GM18858 (cell line): ENCODE measurements around the gene PIK3AP1.

ENCODE experiments used
- ATAC-seq: cut with Tn5 transposase; IDR thresholded peaks from one replicate; pipeline ENCODE4 v1.9.1; 2021; ENCODE audit not compliant: unreplicated experiment

Gene PIK3AP1

DNA sequence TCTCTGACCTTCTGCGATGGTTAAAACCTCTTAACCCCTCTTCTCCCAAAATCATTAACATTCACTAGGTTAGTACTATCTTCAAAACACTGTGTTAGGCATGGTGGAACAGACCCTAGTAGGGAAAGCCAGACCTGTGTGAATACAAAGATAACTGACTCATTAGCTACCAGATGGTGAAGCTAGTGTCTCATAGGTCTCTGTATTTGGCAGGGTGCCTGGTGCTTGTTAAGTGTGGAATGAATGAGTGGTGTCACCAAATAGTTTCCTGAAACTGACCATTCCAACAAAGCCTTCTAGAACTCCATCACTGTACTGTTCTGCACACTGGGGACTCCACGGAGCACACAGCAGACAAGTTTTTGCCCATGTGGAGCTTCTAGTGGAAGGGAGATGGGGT is 105.8 kb downstream of the PIK3AP1 start:
- ATAC-seq, result no peak

DNA sequence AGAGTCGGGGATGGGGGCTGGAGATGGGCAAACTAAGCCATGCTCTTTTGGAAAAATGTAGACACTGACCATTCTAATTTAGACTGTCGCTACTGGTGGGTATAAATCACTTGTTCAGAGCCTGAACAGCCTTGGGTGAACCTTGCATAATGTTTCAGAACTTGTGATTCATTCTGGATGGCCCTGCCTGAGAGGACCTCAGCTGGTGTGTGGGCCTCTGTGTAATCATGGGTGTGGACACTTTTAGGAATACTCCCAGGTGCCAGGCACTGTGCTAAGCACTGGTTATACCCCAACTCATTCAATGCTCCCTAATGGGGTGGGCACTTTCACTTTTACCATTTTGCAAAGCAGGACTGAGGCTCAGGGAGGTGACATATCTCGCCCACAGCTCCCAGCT is 106.7 kb downstream of the PIK3AP1 start:
- ATAC-seq, result no peak

DNA sequence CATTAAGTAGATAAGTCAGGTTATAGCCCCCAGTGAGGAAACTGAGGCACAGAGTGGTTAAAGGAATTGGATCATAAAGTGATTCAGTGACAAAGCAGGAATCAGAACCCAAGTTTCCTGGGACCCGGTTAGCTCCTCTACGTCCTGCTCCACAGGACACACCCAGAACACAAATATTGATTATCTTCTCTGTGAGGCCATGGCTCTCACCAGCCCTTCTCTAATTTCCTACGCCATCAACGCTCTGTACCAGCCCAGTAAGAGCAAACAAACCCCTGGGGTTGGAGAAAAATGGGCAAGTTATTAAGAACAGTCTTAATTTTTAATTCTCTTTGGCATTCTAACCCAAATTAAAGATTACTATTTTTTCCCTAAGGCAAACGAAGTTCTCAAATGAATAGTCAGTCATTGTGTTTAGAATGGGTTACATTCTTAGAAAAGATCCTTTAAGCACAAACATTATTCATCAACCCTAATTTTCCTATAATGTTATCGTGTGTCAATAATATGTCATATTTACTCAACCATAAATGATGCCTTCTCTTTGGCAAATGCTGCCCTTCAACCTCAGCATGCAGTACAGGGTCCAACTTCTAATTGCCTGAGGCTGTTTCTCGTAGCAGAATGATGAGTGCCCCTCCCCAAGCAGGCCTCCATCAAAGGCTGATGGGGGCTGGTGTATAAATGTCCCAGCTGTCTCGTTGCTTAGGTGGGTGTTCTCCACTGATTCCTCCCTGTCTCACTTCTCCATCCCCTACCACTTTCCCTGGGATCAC is 108.1 kb downstream of the PIK3AP1 start:
- no peak for ATAC-seq

DNA sequence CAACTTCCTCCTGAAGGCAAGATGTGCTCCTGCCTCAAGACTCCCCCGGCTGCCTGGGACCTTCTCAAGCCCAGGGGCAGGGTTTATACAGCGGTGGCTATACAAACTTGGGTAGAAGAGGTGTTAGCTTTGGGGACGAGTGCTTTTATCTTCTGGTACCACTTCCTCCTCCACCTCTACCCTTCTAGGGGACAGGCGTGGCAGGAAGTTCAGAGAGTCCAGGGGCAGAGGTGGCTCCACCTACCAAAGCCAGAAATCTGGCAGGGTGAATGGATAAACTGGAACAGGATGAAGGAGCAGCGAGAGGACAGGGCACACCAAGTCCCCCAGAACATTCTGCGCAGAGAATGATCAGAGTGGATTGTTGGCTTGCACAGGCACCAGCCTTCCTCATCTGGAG is 109.5 kb downstream of the PIK3AP1 start:
- no peak for ATAC-seq

DNA sequence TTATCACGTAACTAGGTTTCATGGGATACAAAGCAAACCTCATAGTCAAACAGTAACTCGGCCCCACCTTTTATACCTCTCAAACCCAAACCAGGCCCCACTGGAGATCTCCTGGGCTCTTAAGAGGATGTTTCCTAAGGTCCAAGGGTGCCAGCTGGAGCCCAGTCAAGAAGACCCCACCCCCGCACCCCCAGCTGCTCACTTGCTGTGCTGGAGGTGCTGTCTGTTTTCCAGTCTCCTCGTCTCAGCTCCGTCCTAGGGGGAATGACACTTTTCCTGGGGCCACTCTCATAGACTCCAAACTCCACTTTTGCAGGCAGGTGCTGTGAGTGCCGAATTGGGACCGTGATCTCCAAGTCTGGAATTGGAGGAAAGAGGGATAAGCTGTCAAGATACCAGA is 110.8 kb downstream of the PIK3AP1 start:
- no peak for ATAC-seq

DNA sequence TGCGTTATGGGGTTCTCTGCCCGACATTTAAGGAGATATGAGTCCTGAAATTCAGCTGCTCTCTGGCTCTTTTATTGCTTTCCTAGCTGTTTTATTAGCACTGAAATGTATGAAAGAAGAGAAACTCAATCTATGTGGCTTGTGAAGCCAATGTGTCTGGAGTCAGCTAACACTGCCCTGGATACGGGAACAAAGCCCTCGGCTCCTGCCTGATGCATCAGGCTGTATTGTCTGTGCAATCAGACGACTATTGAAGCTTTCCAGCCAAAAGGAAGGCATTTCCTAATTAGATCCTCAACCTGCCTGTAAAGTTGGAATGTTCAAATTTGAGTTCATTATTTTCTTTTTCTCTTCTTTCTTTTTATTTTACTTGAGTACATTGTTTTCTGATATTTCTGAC is 111.5 kb downstream of the PIK3AP1 start:
- no peak for ATAC-seq

DNA sequence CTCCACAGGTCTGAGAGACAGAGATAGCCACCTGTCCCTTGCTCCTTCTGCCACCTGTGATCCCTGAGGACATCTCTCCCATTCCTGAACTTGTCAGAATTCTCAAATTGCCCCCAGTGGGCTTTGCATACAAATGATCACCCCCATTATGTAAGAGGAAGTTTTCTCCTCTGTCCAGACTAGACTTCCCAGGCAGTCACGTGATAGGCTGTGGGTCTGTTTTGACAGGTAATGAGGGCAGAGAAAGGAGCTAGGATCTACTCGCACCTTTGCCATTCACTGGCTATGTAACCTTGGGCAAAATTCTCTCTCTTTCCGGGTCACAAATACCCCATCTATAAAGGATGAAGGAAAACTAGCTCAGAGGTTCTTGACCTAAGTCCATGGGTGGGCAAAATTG is 112.1 kb downstream of the PIK3AP1 start:
- no peak for ATAC-seq

DNA sequence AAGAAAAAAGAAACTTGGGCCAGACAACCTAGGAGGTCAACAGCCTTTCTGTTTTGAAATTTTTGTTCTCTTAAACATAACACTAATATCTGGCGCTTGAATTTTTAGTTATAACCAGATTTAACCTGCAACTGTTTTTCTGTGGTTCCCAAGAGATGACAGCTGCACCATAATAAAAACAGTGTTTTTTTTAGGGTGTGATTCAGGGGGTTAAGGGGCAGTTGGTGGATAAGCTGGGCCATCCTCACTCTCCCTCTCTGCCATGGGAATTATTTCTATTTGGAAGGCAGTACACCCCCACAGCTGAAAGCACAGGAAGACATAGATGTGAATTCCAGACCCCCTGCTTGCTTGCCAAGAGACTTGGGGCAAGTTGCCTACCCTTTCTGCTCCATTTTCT is 113.4 kb downstream of the PIK3AP1 start:
- ATAC-seq, result no peak

DNA sequence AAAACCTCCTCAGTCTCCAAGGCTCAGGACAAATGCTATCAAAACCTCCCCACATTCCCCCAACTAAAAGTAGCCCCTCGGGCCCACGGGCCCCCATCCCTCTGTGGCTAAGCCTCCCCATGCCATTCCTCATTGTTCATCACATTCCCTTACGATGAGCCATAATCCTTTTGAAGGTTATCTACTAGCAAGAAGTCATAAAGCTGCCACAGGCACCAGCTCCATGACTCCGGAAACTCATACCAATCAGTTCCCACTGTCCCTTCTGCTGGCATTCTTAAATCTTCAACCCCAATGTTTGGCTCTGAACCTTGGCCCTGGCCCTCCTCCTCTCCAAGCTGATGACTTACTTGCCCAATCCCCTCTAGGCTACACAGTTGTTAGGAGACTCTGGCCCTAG is 114.1 kb downstream of the PIK3AP1 start:
- ATAC-seq, result no peak

DNA sequence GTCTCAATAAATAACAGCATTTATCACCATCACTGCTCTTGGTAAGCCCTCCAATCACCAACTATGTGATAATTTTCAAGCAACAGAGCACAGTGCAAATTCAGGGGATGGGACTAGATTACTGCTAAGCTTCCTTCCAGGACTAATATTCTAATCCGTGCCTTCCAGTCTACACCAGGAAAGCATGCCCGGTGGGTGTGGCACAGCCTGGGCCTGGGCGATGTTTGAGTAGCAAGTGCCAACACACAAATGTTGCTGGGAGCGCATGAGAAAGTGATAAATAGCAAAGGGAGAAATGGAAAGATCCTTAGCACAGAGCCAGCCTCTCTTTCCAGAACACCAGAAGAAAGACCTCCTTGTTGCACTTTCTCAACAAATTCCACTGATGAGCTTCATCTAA is 120.0 kb downstream of the PIK3AP1 start:
- no peak for ATAC-seq

DNA sequence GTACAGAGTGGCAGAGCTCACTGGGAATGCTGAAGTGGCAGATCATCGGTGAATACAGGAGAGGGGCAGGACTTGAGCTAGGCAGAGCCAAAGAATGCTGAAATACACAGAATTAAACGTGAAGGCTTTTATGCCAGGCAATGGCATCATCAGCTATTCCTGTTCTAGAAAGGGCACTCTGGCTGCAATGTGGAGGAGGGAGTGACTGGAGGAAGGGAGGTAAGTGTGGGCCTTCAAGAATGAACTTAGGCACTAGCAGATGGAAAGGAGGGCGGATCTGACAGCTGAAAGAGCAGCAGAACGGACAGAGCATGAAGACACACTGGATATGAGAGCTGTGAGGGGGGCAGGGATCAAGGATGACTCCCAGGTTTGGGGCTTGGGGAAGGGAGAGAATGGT is 121.5 kb downstream of the PIK3AP1 start:
- ATAC-seq, result no peak

DNA sequence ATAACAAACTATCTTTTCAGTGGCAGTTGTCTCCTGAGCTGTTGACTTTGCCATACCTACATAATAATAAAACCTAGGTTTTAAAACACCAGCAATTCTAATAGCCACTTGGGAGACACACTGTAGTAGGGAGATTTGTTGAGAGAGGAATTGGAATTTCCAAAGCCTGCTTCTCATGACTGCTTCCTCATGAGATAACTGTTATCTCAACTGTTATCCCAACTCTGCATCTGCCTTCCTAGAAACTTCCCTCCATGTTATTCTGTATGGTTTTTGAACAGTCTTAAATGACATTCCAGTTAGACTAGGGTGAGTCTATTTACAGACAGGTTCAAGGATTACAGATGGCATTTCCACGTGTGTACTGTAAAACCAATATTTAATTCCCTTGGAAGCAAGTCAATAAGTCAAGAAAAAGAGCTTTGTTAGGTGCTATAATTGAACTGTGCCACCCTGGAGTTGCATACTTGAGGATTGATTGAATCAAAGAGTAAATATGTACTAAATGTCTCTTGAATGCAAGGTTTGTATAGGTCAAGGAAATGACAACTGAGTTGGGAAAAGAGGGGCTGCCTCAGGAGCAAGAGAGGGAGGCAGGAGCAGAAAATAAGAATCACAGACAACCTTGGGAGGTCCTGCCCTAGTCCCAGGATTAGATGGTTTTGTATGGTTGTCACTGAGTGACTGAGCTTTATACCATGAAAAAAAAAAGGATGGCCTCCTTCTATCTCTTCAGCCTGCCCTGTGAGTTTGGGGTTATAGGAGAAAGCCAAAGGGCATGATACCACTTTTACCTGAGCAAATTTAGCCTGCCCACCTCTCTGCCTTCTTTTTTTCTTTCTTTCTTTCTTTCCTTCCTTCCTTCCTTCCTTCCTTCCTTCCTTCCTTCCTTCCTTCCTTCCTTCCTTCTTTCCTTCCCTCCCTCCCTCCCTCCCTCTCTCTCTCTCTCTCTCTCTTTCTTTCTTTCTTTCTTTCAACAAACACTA is 123.6 kb downstream of the PIK3AP1 start:
- no peak for ATAC-seq

DNA sequence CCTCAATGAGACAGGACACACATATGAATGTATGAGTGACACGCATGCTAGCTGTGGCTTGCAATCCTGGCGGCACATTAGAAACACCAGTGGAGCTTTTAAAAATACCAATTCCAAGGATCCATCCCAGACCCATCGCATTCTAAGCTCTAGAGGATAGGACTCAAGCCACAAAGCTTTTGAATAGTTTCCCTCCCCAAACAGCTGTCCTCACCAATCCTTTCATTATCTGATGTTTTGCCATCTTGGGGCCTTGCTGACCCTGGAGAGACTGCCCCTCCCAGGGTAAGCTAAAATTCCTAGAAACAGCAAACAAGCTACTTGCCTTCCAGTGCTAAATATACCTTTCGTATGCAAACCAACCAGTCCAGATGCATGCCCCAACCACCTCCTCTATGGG is 124.6 kb downstream of the PIK3AP1 start:
- ATAC-seq, result no peak

DNA sequence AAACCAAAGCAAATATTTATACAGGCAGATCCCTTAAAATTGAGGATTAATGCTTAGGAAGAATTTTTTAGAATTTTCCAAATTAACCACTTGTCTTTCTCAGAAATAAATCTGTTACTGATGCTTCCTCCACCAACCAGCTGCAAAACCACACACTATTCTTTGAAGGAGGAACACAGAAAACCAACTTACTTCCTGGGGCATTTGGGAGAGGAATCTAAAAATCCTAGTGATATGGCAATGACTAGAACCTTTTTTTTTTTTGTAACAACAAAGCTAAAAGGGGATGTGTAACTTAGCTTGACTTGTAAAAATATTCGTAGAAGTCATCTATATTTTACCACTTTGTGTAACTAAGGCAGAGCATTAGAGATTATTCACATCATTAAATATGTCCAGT is 128.4 kb downstream of the PIK3AP1 start:
- ATAC-seq, result no peak

DNA sequence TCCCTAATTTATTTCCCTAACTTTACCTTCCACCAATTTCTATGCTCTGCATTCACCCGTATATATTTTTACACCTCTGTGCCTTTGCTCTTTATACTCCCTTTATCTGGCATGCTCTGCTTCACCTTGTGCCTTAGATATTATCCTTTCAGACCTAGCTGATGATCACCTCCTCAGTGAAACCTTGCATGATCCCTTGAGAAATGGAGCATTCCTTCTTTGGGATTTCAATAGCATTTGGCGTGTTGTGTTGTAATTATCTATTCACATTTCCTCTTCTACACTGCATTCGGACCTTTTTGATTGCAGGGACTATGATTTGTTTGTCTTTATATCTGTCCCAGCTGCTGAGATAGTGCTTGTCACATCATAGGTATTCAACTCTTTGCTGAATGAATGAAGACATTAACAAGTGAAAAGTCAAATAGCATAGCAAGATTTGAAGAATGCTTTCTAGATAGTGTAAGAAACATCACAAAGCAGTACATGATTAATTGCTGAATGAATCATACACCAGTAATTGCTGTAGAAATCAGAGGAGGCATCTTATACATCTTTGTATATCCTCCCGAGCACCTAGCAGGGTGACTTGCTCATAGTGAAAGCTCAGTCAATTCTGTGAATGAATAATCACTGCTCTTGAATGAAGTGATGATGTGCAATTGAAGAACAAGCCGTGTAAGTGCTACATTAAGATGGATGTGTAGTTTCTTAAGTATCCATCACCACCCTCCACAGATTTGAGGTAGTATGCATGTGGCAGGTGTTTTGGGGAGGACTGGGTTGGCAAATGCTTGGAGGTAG is 131.5 kb downstream of the PIK3AP1 start:
- ATAC-seq, result peak; percentile 43

DNA sequence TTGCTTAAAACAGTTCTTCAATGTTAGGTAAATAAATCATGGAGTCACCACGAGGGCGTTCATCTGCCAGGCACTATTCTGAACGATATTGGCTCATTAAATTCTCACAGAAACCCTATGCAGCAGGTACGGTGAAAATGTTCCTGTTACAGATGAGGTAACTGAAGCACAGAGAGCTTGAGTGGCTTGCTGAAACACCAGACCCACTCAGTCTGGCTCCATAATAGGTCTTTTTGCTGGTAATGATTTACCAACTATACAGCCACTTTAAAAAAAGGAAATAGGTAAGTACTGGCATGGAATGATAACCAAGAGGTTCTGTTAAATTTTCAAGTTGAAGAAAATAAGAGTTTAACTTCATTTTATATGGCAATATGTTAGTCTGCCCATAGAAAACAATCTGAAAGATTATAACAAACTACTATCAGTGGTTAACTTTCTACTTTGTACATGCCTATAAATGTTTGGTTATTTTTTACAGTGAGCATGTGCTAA is 132.2 kb downstream of the PIK3AP1 start:
- ATAC-seq, result no peak

DNA sequence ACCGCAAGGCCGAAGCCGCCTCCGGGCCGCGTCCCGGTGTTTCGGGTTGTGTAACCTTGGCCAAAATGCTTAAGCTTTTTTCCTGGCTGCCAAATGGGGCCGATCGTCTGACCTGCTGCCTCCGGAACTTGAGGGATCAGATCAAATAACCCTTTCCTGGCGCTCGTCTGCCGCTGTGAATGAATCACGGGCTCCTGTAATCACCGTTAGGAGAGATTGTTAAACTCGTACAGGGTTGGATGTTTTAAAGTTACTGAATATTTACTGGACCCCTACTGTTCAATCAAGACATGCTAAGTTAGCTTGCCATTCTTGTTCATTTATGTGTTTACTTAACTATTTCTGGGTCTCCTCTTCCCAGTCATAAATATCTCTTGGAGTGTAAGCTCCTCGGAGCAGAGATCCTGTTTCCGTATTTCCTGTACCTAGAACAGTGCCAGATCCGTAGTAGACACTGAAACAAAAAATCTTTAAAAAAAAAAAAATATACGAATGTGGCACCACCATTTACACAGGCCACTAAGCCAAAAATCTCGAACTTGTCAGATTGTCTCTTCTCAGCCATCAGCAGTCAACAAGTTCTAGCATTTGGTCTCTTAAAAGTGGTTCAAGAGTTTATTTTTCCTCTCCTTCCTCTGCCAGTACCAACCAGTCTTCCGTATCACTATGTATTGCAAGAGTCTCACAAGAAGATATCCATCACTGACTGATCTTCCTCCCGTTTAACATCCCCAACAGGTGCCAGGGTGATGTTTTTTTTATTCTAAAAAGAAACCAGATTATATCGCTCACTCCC is 132.9 kb downstream of the PIK3AP1 start:
- ATAC-seq, result no peak

DNA sequence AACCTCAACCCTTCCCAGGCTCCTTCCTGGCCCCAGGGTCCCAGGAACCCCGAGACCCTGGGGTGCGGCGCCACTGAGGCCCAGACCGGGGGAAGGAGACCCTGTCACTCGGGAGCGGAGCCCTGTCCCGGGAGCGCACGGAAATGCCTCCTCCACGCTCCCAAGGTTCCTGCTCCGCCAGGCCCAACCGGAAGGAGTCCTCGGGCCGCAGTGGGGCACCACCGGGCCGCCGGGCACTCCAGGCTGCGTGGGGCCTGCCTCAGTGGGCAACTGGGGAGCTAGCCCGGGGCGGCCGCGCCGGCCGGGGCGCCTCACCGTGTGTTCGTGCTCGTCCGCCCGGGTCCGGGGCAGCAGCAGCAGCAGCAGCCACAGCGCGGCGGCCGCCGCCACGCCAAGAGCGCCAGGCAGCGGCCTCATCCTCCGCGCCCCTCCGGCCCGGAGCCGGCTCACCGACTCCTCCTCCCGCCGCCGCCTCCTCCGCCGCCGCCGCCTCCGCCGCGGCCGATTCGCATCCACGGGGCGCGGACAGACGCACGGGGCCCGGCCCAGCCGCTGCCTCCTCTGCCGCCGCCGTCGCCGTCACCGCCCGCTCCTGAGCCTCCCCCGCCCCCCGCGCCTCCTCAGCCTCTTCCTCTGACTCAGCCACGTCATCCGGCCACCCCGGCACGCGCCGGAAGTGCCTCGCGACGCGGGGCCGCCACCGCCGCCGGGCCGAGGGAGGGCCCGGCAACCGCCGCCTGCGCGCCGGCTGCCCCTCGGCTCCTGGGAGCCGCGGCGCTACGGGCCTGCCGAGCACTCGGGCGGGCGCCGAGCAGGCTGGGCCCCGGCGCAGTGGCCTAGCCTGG is 133.7 kb downstream of the PIK3AP1 start, which contains the start of gene TM9SF3:
TSS of gene TM9SF3 (minus strand) at position 594 of the 845 bp plus-strand sequence. CDS start at position 417, 177 bp downstream.
- peak; percentile 39 for ATAC-seq

DNA sequence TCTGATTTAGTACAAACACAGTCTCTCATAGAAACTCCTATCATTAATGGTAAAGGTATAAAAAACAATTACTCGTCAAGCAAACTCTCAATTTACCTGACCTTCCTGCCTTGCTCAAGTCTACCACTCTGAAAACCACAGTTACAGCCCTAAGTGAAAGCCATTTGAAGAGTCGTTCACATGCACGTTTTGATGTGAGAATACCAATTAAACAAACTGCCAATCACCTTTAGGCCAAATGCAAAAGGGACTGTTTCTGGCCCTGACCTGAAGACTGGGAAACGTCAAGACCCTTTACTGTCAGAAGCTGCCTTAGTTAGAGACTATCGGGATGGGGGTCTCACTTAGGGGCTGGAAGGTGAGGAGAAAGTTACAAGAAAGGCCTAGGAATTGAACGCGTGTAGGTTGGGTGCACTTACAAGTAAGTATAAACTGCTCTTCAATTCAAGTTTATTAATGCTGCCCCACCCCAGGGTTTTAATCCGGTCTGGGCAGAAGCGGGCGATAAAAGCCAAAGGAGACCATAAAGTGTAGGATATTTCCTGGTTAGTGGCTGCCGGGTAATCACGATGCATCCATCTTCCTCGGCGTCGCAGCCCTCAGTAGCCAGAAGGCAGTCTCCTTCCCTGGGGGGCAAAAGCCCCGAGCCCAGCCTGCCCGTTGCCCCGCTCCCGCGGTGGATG is 134.4 kb downstream of the PIK3AP1 start:
- ATAC-seq, result no peak
